HG03045 (cell line): ENCODE measurements around the gene ZNF778.
"Not testable (repeated sequence)": the region's sequence is repeated elsewhere in the genome, so short reads cannot be mapped to it uniquely, and the experiment has no call there.

Experiments
- ATAC-seq: cut with Tn5 transposase; IDR thresholded peaks from one replicate; pipeline ENCODE4 v1.9.1; 2021; ENCODE audit warnings: mild to moderate bottlenecking, moderate library complexity; ENCODE audit not compliant: unreplicated experiment

Gene ZNF778

GRCh38 chr16:89210904-89211515 lies 6.5 kb upstream of the ZNF778 start:
- no peak for ATAC-seq

GRCh38 chr16:89216315-89217137 lies 977 bp upstream of the ZNF778 start:
- ATAC-seq: no peak

GRCh38 chr16:89217138-89217387 lies 440 bp upstream of the ZNF778 start:
- no peak for ATAC-seq

- ATAC-seq: no peak
Measured at GRCh38 chr16:89219365-89219764, 1.9 kb downstream of the ZNF778 start.

- no peak for ATAC-seq
Measured at GRCh38 chr16:89221604-89222003, 4.1 kb downstream of the ZNF778 start.

- ATAC-seq: no peak
Measured at GRCh38 chr16:89222931-89223330, 5.4 kb downstream of the ZNF778 start.

GRCh38 chr16:89224665-89225064 lies 7.2 kb downstream of the ZNF778 start:
- ATAC-seq: no peak

GRCh38 chr16:89230255-89230654 lies 12.8 kb downstream of the ZNF778 start:
- ATAC-seq: no peak

GRCh38 chr16:89232107-89232506 lies 14.6 kb downstream of the ZNF778 start:
- no peak for ATAC-seq

GRCh38 chr16:89233678-89234490 lies 16.4 kb downstream of the ZNF778 start:
- ATAC-seq: no peak

- no peak for ATAC-seq
Measured at GRCh38 chr16:89237733-89238132, 20.2 kb downstream of the ZNF778 start.

- peak; percentile 48 for ATAC-seq
Measured at GRCh38 chr16:89241187-89242007, 23.9 kb downstream of the ZNF778 start.

- no peak for ATAC-seq
Measured at GRCh38 chr16:89242795-89243200, 25.3 kb downstream of the ZNF778 start.

GRCh38 chr16:89243664-89244063 lies 26.2 kb downstream of the ZNF778 start:
- no peak for ATAC-seq

GRCh38 chr16:89244264-89244663 lies 26.8 kb downstream of the ZNF778 start:
- ATAC-seq: not testable (repeated sequence)

GRCh38 chr16:89244754-89245153 lies 27.3 kb downstream of the ZNF778 start:
- no peak for ATAC-seq

- ATAC-seq: no peak
Measured at GRCh38 chr16:89246383-89246902, 28.9 kb downstream of the ZNF778 start.

- ATAC-seq: peak; percentile 49
Measured at GRCh38 chr16:89246903-89247733, 29.6 kb downstream of the ZNF778 start.

GRCh38 chr16:89247734-89248075 lies 30.2 kb downstream of the ZNF778 start:
- not testable (repeated sequence) for ATAC-seq
